OCI-LY7 (cell line): ENCODE measurements around the gene ATP6V0A1. TPM values are rescaled to one million over a fixed set of nuclear protein-coding genes. Genes with fewer than 3 reads are reported as not detected.

Experiments
- BruUV-seq: library from RNA; stranded (reverse); fragments of 400-500 nt; replicated peaks from 2 replicates; lab custom pipeline; 2021; lab: Mats Ljungman, UMichigan
- CTCF ChIA-PET: fragments of 300-600 bp; sonication (Branson Sonifier 250); formaldehyde crosslinking; loops from one replicate; lab custom pipeline; 2022; ENCODE audit warnings: antibody characterized with exemption; ENCODE audit not compliant: unreplicated experiment; lab: Charles Lee
- POLR2A ChIA-PET: fragments of 300-600 bp; sonication (Branson Sonifier 250); formaldehyde crosslinking; loops from one replicate; lab custom pipeline; 2022; ENCODE audit warnings: antibody characterized with exemption; lab: Charles Lee
- DNase-seq: peaks from one replicate; pipeline ENCODE4 v3.0.0-alpha.2; 2015; ENCODE audit warnings: low spot score
- H2AFZ ChIP-seq: fragments of 200-600 bp; sonication (generic), shearing (Covaris generic); 2 replicates; pipeline ENCODE4 v1.6.1; 2014; ENCODE audit warnings: mild to moderate bottlenecking, antibody characterized with exemption, low read length, moderate library complexity
- H3K27ac ChIP-seq: fragments of 200-600 bp; sonication (generic); 2 replicates; pipeline ENCODE4 v1.5.1; 2014; ENCODE audit warnings: mixed run types, low read depth, mild to moderate bottlenecking, moderate library complexity, low read length, inconsistent platforms; ENCODE audit not compliant: poor library complexity, severe bottlenecking
- H3K36me3 ChIP-seq: fragments of 200-600 bp; sonication (generic); 2 replicates; pipeline ENCODE4 v1.6.1; 2014; ENCODE audit warnings: mild to moderate bottlenecking, antibody characterized with exemption, low read length, moderate library complexity, mixed read lengths; ENCODE audit not compliant: insufficient read depth
- H3K4me1 ChIP-seq: fragments of 200-600 bp; sonication (generic); 2 replicates; pipeline ENCODE4 v1.5.1; 2014; ENCODE audit warnings: mild to moderate bottlenecking, low read length; ENCODE audit not compliant: insufficient read depth, poor library complexity, severe bottlenecking
- H3K4me2 ChIP-seq: fragments of 200-600 bp; sonication (generic); 2 replicates; pipeline ENCODE4 v1.6.1; 2014; ENCODE audit warnings: mild to moderate bottlenecking, low read length
- H3K4me3 ChIP-seq: fragments of 200-600 bp; sonication (generic); 2 replicates; pipeline ENCODE4 v1.5.1; 2014; ENCODE audit warnings: mild to moderate bottlenecking, low read depth, low read length; ENCODE audit not compliant: poor library complexity, severe bottlenecking
- H3K79me2 ChIP-seq: fragments of 200-600 bp; sonication (generic); 2 replicates; pipeline ENCODE4 v1.6.1; 2016; ENCODE audit warnings: low read depth, mild to moderate bottlenecking, low read length, moderate library complexity, mixed read lengths; ENCODE audit not compliant: insufficient read depth
- H3K9me2 ChIP-seq: fragments of 200-600 bp; sonication (generic); 2 replicates; pipeline ENCODE4 v1.6.1; 2016; ENCODE audit warnings: mild to moderate bottlenecking, low read length, mixed read lengths; ENCODE audit not compliant: insufficient read depth
- H3K9me3 ChIP-seq: fragments of 200-600 bp; sonication (generic); 2 replicates; pipeline ENCODE4 v1.6.1; 2014; ENCODE audit warnings: mild to moderate bottlenecking, mixed run types, low read length, mixed read lengths
- H4K20me1 ChIP-seq: fragments of 200-600 bp; sonication (generic); 2 replicates; pipeline ENCODE4 v1.6.1; 2014; ENCODE audit warnings: mild to moderate bottlenecking, antibody characterized with exemption, low read length, moderate library complexity, mixed read lengths; ENCODE audit not compliant: insufficient read depth
- EZH2phosphoT487 ChIP-seq: fragments of 200-600 bp; sonication (generic); IDR thresholded peaks from 2 replicates; pipeline ENCODE4 v1.6.1; 2018; ENCODE audit warnings: low read depth, borderline replicate concordance, mild to moderate bottlenecking, mixed run types, antibody characterized with exemption, low read length, moderate library complexity, mixed read lengths
- intact Hi-C: fragments of 100-400 bp; cut with micrococcal nuclease; formaldehyde crosslinking; loops from one replicate; pipeline ENCODE4 v1.10.0; 2022; ENCODE audit not compliant: unreplicated experiment
- total RNA-seq, 2 experiments: library from RNA; depleted of rRNA in 1 of 2; stranded (reverse); fragments of >200 nt in 1 of 2; shearing (Covaris generic) in 1 of 2; gene quantifications; 2 replicates each; pipeline ENCODE4 v1.2.3, GENCODE V29; 2014 to 2022
- TF ChIP-seq, protein P1 (sequence below): fragments of 200-600 bp; sonication (generic); conservative IDR thresholded peaks from 2 replicates; pipeline ENCODE4 v1.5.1; 2014; ENCODE audit warnings: mild to moderate bottlenecking, antibody characterized with exemption, low read length, moderate library complexity, mixed read lengths

ATP6V0A1 gene
- total RNA-seq, 2 experiments from 2014 or later = 19.8 to 46.9 TPM

DNA sequence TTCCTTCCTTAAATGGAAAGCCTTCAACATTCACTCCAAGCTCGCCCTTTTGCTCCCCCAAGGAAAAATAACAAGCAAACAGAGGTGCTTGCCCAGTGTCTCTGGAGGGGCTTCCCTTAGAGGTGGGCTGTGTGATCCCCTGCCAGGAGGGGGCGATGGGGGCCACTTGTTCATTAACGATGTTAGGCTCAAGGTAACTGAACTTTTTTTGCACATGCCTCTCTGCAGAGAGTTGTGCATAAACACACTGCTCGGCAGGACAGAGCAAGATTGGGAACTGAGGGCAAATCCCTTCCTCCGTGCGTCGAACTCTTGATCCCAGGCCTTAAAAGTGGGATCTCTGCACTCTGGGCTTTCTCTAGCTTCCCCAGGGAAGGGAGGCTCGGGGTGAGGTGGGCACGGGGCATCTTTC, 61.9 kb downstream of the ATP6V0A1 start:
- ChIA-PET POLR2A (interaction anchor here (1.4 kb wide), 1 partner anchor 106 kb away, joined by 3 read pairs; no protein-coding TSS in a partner anchor), CTCF (no interaction called here)
- Histone ChIP-seq H3K4me1 (peaks cover 6% of the 10 kb centered on the region), H2AFZ (no peak overlapping the region), H3K9me3 (no peaks in the 10 kb centered on the region), H3K4me3 (no peak overlapping the region), H3K9me2 (no peaks in the 10 kb centered on the region), H3K79me2 (no peaks in the 10 kb centered on the region), H3K4me2 (no peak overlapping the region), H4K20me1 (no peaks in the 10 kb centered on the region), H3K36me3 (no peaks in the 10 kb centered on the region), H3K27ac (no peak overlapping the region)
- no TSS peak for BruUV-seq
- DNase-seq = peak; percentile 38
- no peak for TF ChIP-seq EZH2phosphoT487
- TF ChIP-seq, protein P1, sequence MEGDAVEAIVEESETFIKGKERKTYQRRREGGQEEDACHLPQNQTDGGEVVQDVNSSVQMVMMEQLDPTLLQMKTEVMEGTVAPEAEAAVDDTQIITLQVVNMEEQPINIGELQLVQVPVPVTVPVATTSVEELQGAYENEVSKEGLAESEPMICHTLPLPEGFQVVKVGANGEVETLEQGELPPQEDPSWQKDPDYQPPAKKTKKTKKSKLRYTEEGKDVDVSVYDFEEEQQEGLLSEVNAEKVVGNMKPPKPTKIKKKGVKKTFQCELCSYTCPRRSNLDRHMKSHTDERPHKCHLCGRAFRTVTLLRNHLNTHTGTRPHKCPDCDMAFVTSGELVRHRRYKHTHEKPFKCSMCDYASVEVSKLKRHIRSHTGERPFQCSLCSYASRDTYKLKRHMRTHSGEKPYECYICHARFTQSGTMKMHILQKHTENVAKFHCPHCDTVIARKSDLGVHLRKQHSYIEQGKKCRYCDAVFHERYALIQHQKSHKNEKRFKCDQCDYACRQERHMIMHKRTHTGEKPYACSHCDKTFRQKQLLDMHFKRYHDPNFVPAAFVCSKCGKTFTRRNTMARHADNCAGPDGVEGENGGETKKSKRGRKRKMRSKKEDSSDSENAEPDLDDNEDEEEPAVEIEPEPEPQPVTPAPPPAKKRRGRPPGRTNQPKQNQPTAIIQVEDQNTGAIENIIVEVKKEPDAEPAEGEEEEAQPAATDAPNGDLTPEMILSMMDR = peak; percentile 78
- intact Hi-C loops = no loop called here

GRCh38 chr17:42521036-42521435, 62.4 kb downstream of the ATP6V0A1 start:
- CTCF ChIA-PET = no interaction called here
- no peaks in the 10 kb centered on the region for H3K9me2 ChIP-seq
- H4K20me1 ChIP-seq = no peaks in the 10 kb centered on the region
- no peaks in the 10 kb centered on the region for H3K79me2 ChIP-seq
- no peak overlapping the region for H3K4me2 ChIP-seq
- H3K4me3 ChIP-seq = no peak overlapping the region
- intact Hi-C loops = no loop called here
- no peaks in the 10 kb centered on the region for H3K9me3 ChIP-seq
- H3K36me3 ChIP-seq = no peaks in the 10 kb centered on the region
- no peak overlapping the region for H3K27ac ChIP-seq
- no peak for TF ChIP-seq EZH2phosphoT487
- TF ChIP-seq, protein P1 = no peak
- POLR2A ChIA-PET = interaction anchor here (1.4 kb wide), 1 partner anchor 106 kb away, joined by 3 read pairs; no protein-coding TSS in a partner anchor
- no TSS peak for BruUV-seq
- no peak for DNase-seq
- H3K4me1 ChIP-seq = peaks cover 6% of the 10 kb centered on the region
- no peak overlapping the region for H2AFZ ChIP-seq

DNA sequence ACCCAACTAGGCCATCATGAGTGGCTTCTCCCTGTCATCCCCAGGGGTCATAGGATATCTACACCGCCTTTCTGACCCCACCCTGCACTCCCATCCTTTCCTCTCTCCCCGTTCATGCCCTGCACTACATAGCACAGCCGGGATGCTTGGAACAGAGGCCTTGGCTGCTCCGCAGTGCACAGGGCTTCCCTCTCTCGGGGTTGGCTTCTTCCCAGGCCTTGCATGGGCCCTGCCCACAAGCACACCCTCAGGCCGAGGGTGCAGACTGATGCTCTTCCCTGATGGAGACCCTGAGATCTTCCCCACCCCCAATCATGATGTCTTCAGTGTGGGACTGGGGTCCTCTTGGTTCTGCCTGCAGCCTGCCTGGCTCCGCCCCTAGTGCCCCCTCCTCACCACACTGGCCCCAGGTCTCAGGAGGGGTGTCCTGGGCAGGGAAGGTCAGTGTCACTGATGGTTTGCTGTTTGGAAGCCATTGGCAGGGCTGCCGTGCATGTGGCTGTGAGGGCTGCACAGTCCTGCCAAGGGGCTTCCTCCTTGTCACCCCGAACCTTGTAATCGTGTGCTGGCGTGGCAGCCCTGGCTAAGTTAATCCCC, 63.1 kb downstream of the ATP6V0A1 start:
- Histone ChIP-seq H3K36me3 (no peaks in the 10 kb centered on the region), H3K79me2 (no peaks in the 10 kb centered on the region), H3K9me2 (no peaks in the 10 kb centered on the region), H3K4me2 (no peak overlapping the region), H3K27ac (no peak overlapping the region), H3K9me3 (no peaks in the 10 kb centered on the region), H3K4me3 (no peak overlapping the region), H4K20me1 (no peaks in the 10 kb centered on the region), H2AFZ (no peak overlapping the region), H3K4me1 (peaks cover 6% of the 10 kb centered on the region)
- TF ChIP-seq EZH2phosphoT487 = no peak
- TF ChIP-seq, protein P1 = no peak
- BruUV-seq = no TSS peak
- no peak for DNase-seq
- CTCF ChIA-PET = no interaction called here
- intact Hi-C loops = no loop called here
- POLR2A ChIA-PET = no interaction called here
